Measurements from ENCODE around the gene CPNE4. TPM values are rescaled to one million over a fixed set of nuclear protein-coding genes. Genes with fewer than 3 reads are reported as not detected.

CPNE4 gene
- total RNA-seq, 1 donor from 2014 or later, result not detected

- H3K4me3 Mint-ChIP-seq (ENCODE audit: unreplicated experiment), result no peak overlapping the region
- TF ChIP-seq, protein P1, sequence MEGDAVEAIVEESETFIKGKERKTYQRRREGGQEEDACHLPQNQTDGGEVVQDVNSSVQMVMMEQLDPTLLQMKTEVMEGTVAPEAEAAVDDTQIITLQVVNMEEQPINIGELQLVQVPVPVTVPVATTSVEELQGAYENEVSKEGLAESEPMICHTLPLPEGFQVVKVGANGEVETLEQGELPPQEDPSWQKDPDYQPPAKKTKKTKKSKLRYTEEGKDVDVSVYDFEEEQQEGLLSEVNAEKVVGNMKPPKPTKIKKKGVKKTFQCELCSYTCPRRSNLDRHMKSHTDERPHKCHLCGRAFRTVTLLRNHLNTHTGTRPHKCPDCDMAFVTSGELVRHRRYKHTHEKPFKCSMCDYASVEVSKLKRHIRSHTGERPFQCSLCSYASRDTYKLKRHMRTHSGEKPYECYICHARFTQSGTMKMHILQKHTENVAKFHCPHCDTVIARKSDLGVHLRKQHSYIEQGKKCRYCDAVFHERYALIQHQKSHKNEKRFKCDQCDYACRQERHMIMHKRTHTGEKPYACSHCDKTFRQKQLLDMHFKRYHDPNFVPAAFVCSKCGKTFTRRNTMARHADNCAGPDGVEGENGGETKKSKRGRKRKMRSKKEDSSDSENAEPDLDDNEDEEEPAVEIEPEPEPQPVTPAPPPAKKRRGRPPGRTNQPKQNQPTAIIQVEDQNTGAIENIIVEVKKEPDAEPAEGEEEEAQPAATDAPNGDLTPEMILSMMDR (IDR thresholded peaks at IDR 0.05), result no peak
- H3K9me3 Mint-ChIP-seq (ENCODE audit: unreplicated experiment), result no peaks in the 10 kb centered on the region
- H3K36me3 Mint-ChIP-seq (ENCODE audit: unreplicated experiment), result no peaks in the 10 kb centered on the region
- no peaks in the 10 kb centered on the region for H3K27me3 Mint-ChIP-seq (ENCODE audit: unreplicated experiment)
- H3K27ac Mint-ChIP-seq (ENCODE audit: unreplicated experiment), result no peak overlapping the region
- H3K4me1 Mint-ChIP-seq (ENCODE audit: unreplicated experiment), result no peaks in the 10 kb centered on the region
- no peak for DNase-seq (ENCODE audit: extremely low spot score, unreplicated experiment)
These were observed 412.1 kb downstream of the CPNE4 start for GRCh38 chr3:131622726-131623125.

GRCh38 chr3:131620977-131621376 is 413.8 kb downstream of the CPNE4 start:
- H3K4me1 Mint-ChIP-seq (ENCODE audit: unreplicated experiment), result no peaks in the 10 kb centered on the region
- H3K27ac Mint-ChIP-seq (ENCODE audit: unreplicated experiment), result no peak overlapping the region
- DNase-seq (ENCODE audit: extremely low spot score, unreplicated experiment), result no peak
- no peaks in the 10 kb centered on the region for H3K9me3 Mint-ChIP-seq (ENCODE audit: unreplicated experiment)
- TF ChIP-seq, protein P1 (IDR thresholded peaks at IDR 0.05), result no peak
- H3K36me3 Mint-ChIP-seq (ENCODE audit: unreplicated experiment), result no peaks in the 10 kb centered on the region
- no peak overlapping the region for H3K4me3 Mint-ChIP-seq (ENCODE audit: unreplicated experiment)
- H3K27me3 Mint-ChIP-seq (ENCODE audit: unreplicated experiment), result no peaks in the 10 kb centered on the region

GRCh38 chr3:131619821-131620220 is 415.0 kb downstream of the CPNE4 start:
- H3K36me3 Mint-ChIP-seq (ENCODE audit: unreplicated experiment), result no peaks in the 10 kb centered on the region
- H3K9me3 Mint-ChIP-seq (ENCODE audit: unreplicated experiment), result no peaks in the 10 kb centered on the region
- H3K27ac Mint-ChIP-seq (ENCODE audit: unreplicated experiment), result no peak overlapping the region
- TF ChIP-seq, protein P1 (IDR thresholded peaks at IDR 0.05), result no peak
- DNase-seq (ENCODE audit: extremely low spot score, unreplicated experiment), result no peak
- H3K4me3 Mint-ChIP-seq (ENCODE audit: unreplicated experiment), result no peak overlapping the region
- no peaks in the 10 kb centered on the region for H3K4me1 Mint-ChIP-seq (ENCODE audit: unreplicated experiment)
- H3K27me3 Mint-ChIP-seq (ENCODE audit: unreplicated experiment), result no peaks in the 10 kb centered on the region

- Mint-ChIP-seq H3K4me1 (ENCODE audit: unreplicated experiment) (no peaks in the 10 kb centered on the region), H3K4me3 (ENCODE audit: unreplicated experiment) (no peak overlapping the region), H3K9me3 (ENCODE audit: unreplicated experiment) (no peaks in the 10 kb centered on the region), H3K27me3 (ENCODE audit: unreplicated experiment) (no peaks in the 10 kb centered on the region), H3K36me3 (ENCODE audit: unreplicated experiment) (no peaks in the 10 kb centered on the region), H3K27ac (ENCODE audit: unreplicated experiment) (no peak overlapping the region)
- no peak for DNase-seq (ENCODE audit: extremely low spot score, unreplicated experiment)
- TF ChIP-seq, protein P1 (IDR thresholded peaks at IDR 0.05), result no peak
These were observed 418.1 kb downstream of the CPNE4 start for GRCh38 chr3:131616719-131617118.

- TF ChIP-seq, protein P1 (IDR thresholded peaks at IDR 0.05), result no peak
- H3K27ac Mint-ChIP-seq (ENCODE audit: unreplicated experiment), result no peak overlapping the region
- no peak overlapping the region for H3K4me3 Mint-ChIP-seq (ENCODE audit: unreplicated experiment)
- H3K27me3 Mint-ChIP-seq (ENCODE audit: unreplicated experiment), result no peaks in the 10 kb centered on the region
- H3K9me3 Mint-ChIP-seq (ENCODE audit: unreplicated experiment), result no peaks in the 10 kb centered on the region
- DNase-seq (ENCODE audit: extremely low spot score, unreplicated experiment), result no peak
- no peaks in the 10 kb centered on the region for H3K36me3 Mint-ChIP-seq (ENCODE audit: unreplicated experiment)
- H3K4me1 Mint-ChIP-seq (ENCODE audit: unreplicated experiment), result no peaks in the 10 kb centered on the region
These were observed 422.1 kb downstream of the CPNE4 start for GRCh38 chr3:131612745-131613144.

All from osteocyte (in vitro differentiated cells).